Stimulated activated CD4-positive, alpha-beta T cell treated with anti-CD3 and anti-CD28 coated beads, TNF-alpha, amount 100 ng/mL, for 1 hour (primary cell): ENCODE measurements around the gene EEPD1.
"Not testable (repeated sequence)": the region's sequence is repeated elsewhere in the genome, so short reads cannot be mapped to it uniquely, and the experiment has no call there.

Experiments
- DNase-seq, 3 donors: peaks; one replicate each; pipeline ENCODE4 v3.0.0-alpha.2; 2020; ENCODE audit warnings: low read depth in 3 of 3, low spot score in 1 of 3

The EEPD1 gene

DNA sequence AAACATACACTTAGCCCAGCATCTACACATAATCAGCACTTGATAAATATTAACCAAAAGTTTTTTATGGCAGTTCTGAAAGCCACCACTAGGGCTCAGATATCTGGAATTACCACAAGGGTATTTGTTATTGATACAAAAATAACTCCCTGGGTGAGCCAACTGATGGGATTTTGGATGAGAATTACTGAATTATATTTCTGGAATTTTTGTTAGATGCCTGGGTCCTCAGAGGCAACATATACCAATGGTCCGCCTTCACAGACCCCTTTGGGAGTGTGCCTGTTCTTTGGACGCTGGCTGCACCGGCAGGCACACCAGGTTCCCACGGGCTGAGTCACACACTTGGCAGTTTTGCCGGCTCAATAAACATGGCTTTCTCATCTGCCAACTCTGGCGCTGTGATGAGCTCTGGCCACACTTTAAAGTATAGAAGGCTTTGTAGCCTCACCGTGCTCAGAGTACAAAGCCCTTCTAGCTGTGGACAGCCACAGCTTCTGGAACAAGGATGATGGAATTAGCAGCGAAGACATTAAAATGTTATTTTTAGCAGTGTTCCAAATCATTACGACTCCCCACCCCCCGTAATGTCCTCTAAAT lies 24.5 kb upstream of the EEPD1 start:
- DNase-seq: no peak

- DNase-seq: no peak
These were observed 24.0 kb upstream of the EEPD1 start for GRCh38 chr7:36129048-36129534.

DNA sequence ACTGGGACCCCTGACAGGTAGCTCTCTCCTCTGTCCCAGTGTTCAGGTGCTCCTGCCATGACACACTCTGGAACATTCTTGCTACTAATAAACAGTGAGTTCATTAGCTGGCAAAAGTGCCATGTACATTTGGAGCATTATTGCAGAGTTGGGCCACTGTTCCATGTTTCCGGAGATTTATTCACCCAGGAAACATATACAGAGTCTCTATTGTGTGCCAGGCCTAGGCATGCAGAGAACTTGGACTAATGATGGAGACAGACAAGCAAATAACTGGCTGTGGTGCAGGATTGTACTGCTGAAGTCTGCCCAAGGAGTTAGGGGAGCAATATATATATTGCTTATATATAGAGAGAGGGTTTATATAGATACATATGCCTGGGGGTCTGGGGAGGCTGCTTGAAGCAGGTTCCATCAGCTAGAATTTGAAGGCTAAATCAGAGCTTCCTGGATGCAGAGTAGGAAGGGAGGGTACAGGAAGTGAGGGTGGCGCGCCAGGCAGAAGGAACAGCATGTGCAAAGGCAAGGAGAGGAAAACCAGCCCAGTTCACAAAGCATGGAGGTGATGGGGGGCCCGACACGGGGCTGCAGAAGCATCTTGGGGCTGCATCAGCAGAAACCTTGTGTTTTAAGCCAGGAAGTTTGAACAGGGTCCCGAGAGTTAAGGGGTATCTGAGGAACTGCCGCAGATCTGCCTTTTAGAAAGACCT lies 22.7 kb upstream of the EEPD1 start:
- DNase-seq: no peak

- DNase-seq: no peak
These were observed 22.0 kb upstream of the EEPD1 start for GRCh38 chr7:36131026-36131425.

DNA sequence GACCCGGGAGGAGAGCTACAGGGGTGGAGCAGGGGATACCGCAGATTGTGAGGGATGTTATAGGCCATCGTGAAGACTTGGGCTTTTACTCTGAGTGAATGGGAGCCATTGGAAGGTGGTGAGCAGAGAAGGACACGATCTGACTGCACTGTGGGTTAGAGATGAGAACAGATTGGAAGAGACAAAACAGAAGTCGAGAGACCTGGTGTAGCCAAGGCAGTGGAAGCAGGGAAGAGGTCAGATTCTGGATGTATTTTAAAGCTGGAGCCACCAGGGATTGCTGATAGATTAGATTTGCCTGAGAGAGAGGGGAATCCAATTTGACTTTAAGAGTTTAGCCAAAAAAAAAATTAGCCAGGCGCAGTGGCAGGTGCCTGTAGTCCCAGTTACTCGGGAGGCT lies 21.6 kb upstream of the EEPD1 start:
- no peak for DNase-seq

- no peak for DNase-seq
These were observed 21.0 kb upstream of the EEPD1 start for GRCh38 chr7:36132012-36132411.

DNA sequence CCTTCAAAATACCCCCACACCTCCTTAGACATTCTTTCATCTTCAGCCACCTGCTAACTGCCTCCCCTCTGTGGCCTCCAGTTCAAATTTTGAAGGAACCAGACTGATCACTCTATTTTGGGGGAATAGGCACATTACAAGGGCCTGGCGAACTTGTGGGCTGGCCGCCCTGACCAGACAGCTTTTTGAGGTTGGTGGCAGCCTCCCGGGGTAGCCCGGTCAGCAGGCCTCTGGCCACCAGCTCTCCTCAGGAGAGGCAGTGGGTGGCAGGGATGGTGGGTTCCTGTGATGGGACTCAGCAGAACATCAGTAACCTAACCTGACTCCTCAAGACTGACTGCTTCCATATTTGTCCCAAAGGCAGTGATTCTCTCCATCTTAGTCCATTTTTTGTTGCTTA lies 17.4 kb upstream of the EEPD1 start:
- DNase-seq: no peak

GRCh38 chr7:36137258-36137657 lies 15.8 kb upstream of the EEPD1 start:
- DNase-seq: no peak

- no peak for DNase-seq
These were observed 15.3 kb upstream of the EEPD1 start for GRCh38 chr7:36137754-36138153.

DNA sequence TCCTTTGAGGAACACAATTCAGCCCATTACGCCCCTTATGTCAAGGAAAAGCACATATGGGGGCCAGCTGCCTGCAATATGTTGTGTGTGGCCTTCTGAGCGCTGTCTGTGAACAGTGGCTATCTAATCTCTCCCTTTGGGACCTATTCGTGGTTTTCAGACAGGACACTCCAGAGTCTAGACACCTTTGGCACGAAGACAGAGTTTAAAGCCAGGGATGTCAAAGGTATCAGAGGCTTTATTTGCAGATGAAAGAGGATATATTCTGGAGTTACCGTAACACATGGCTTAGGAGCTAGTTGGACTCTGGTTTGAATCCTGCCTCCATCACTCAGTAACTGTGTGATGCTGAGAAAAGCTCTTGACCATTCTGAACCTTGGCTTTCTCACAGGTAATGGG lies 14.8 kb upstream of the EEPD1 start:
- no peak for DNase-seq

DNA sequence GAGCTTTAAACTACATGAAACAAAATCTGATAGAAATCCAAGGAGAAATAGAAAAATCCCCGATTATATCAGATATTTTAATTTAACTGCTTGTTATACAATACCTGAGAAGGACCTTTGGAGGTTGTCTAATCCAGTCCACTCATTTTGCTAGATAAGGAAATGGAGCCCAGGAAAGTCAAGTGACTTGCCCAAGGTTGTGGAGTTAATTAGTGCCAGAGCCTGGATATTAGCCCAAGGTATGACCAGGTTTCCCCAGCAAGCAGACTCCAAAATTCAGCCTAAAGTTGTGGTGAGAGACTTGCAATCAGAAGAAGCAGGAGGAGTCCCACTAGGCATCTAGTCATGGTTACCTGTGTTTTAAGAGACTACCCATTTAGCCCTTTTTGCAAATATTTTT lies 11.7 kb upstream of the EEPD1 start:
- no peak for DNase-seq

GRCh38 chr7:36141850-36142249 lies 11.2 kb upstream of the EEPD1 start:
- no peak for DNase-seq

DNA sequence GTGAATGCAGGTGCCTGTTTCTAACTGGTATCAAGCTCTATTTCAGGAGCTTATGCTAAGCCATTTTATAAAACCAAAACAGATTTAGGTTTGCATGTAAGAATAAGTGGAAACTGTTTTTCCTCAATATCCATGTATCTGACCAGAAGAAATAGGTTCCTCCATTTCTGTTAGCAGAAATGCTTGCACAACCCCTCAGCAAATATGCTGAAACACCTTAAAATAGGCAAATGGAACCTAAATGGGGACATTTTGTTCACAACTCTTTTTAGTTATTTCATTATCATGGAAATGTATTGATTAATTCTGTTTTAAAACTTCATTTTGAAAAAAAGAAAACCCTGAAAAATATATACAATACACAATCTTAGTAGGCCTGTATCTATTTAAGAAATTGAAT lies 8.9 kb upstream of the EEPD1 start:
- DNase-seq: no peak

GRCh38 chr7:36145686-36146085 lies 7.4 kb upstream of the EEPD1 start:
- DNase-seq: no peak

GRCh38 chr7:36147361-36147760 lies 5.7 kb upstream of the EEPD1 start:
- DNase-seq: no peak

DNA sequence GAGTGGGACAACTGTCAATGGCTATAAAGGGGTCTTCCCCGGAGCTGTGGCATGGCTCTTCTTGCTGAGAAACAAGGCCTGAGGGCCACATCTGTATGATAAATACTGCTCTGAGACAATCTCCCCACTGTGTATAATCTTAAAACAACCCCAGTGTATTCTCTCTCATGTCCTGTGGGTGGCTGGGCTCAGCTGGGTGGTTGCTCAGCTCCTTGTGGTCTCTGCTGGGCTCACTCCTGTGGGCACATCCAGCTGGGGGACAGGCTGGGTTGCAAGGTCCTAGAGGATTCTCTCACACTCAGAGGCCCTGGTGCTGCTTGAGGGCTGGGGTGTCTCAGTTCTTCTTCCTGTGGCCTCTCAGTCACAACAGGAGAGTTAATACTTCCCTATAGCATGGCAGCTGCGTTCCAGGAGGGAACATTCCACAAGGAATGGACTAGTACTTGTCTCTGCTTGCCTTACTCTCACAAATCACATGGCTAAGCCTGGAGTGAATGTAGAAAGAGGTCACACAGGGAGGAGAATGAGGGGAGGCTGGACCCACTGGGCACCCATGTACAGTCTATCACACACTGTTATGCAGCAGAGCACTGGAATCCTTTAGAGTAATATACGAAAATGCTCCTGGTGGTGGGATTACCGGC lies 4.5 kb upstream of the EEPD1 start:
- no peak for DNase-seq

GRCh38 chr7:36149240-36149639 lies 3.8 kb upstream of the EEPD1 start:
- not testable (repeated sequence) for DNase-seq

DNA sequence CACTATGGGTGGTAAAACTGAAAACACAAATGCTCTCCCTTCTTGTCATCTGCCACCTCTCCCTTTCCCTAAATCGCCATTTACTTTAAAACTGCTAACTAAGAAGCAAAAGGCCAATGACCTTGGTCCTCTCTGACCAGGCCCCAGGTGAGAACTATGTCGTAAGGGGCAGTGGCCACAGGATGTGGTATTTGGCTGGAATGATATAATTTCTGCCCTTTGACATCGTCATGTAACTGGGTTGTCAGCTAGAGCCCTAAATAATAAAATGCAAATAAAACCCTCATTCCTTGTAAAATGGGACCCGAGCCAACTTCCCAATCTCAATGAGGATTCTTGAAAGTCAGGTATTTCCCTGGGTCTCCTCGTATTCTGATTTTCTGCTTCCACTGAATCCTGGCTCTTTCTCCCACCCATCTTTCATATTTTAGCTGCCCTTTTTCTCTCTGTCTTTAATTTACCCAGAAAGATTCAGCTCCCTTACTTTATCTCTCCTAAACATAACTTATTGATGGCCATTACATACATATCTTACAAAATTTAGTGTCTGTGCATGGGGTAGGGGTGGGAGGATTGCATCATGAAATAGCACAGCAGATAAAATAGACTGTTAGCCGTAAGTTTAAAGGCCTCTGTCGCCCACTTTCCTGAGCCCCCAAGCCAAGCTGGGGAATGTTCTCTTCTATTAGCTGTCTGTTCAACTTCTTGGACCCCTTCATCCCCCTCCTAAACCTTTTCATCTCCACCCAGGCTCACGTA lies 3.2 kb upstream of the EEPD1 start:
- DNase-seq: no peak

- no peak for DNase-seq
These were observed 916 bp upstream of the EEPD1 start for GRCh38 chr7:36151921-36152755.

DNA sequence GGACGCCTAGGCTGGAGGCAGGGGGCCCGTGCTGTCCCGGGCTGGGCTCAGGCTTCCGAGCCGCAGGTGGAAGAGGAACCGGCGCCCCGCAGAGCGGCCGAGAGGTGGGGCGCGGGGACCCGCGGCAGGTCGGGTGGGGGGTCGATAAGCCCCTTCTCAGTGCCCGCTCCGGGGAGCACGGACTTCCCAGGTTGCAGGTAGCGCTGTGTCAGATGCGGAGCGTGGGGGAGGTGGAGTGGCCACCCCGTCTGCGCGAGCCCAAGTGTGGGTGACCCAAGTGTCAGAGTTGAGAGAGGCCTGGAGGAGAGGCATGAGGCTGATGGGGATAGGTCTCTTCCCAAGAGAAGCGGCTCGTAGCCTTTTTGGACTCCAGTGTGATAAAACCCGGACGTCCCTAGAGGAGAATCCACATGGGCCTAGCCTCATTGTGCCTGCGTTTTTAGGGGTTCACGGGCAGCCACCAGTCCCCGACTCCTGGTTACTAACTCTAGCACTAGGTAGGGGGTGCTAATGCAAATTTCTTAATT lies 580 bp downstream of the EEPD1 start:
- no peak for DNase-seq
